ENCODE measurements around the gene PLPP1. TPM values are rescaled to one million over a fixed set of nuclear protein-coding genes. Genes with fewer than 3 reads are reported as not detected.

PLPP1 gene
- polyA plus RNA-seq, 1 of the 3 experiments (the other 2 are of a cell fraction) = 32.8 TPM

DNA sequence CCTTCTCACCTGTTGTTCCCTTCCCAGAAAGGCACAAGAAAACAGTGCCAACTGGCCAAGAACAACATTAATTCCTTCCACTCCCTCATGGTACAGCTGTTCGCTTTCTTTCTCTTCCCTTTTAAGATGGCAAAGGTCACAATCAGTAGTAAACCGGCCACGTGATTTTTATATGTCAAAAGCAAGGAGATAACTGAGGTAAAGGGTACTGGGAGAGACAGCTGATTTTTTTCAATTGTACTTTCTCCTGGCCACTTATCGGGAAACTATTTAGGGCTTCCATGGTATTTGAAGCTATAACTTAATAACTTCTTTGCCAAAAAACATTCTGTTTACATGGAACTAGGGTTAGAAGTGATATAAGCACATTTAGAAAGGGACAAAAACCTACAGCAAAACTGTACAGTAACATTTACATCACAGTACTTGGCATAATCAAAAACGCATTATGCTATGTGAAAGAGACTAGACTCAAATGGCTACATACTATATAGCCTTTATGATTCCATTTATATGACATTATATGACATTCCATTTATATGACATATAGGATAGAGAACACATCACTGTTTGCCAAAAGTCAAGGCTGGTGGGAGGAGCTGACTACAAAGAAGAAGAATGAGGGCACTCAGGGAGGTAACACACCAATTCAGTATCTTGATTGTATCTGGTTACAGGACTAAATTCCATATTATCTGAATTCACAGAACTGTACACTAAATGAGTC, 24.8 kb downstream of the PLPP1 start:
- H3K27me3 ChIP-seq (ENCODE audit: insufficient read depth) = no peaks in the 10 kb centered on the region
- no peak overlapping the region for H3K27ac ChIP-seq (ENCODE audit: low read depth in 2 of 2, low read length in 1 of 2)
- H4K20me1 ChIP-seq (ENCODE audit: insufficient read depth) = peaks cover 18% of the 10 kb centered on the region; the same call in 1 of the 2 replicates
- H3K9ac ChIP-seq = no peak overlapping the region
- 90% methylated on average over 5 of the region's 5 CpGs for WGBS (ENCODE audit: low lambda C conversion rate)
- no peak overlapping the region for H2AFZ ChIP-seq (ENCODE audit: low read depth)
- H3K36me3 ChIP-seq (replicated peaks in 1 of 2; ENCODE audit: control insufficient read depth in 1 of 2, insufficient read depth in 2 of 2, low read length in 1 of 2) = no peaks in the 10 kb centered on the region
- peaks cover 6% of the 10 kb centered on the region for H3F3A ChIP-seq (replicated peaks; ENCODE audit: insufficient read depth)
- no peak for TF ChIP-seq TAF1 (IDR thresholded peaks at IDR 0.05; ENCODE audit: borderline replicate concordance, low read depth, low read length)
- TF ChIP-seq, protein P1, sequence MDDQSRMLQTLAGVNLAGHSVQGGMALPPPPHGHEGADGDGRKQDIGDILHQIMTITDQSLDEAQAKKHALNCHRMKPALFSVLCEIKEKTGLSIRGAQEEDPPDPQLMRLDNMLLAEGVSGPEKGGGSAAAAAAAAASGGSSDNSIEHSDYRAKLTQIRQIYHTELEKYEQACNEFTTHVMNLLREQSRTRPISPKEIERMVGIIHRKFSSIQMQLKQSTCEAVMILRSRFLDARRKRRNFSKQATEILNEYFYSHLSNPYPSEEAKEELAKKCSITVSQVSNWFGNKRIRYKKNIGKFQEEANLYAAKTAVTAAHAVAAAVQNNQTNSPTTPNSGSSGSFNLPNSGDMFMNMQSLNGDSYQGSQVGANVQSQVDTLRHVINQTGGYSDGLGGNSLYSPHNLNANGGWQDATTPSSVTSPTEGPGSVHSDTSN (IDR thresholded peaks at IDR 0.05) = no peak
- no peak for TF ChIP-seq JUND (IDR thresholded peaks at IDR 0.05)
- no peak for TF ChIP-seq POLR2AphosphoS5 (IDR thresholded peaks at IDR 0.05; ENCODE audit: low read depth, low read length)
- TF ChIP-seq NRF1 (IDR thresholded peaks at IDR 0.05; ENCODE audit: low read depth, low read length) = no peak
- CTCF ChIA-PET = interaction anchor here (1.0 to 1.4 kb wide), 4 partner anchors 10 to 30 kb away, joined by 3 to 4 read pairs (median 3); no protein-coding TSS in a partner anchor
- H3K4me2 ChIP-seq = no peak overlapping the region
- no peaks in the 10 kb centered on the region for H3K4me1 ChIP-seq (ENCODE audit: control insufficient read depth in 1 of 2, insufficient read depth in 2 of 2, low read depth in 1 of 2, low read length in 1 of 2)
- DNase-seq = no peak
- no peaks in the 10 kb centered on the region for H3K9me2 ChIP-seq
- H3K79me2 ChIP-seq (ENCODE audit: insufficient read depth) = peaks cover 55% of the 10 kb centered on the region
- H3K4me3 ChIP-seq (ENCODE audit: low read depth in 2 of 2, low read length in 1 of 2) = no peak overlapping the region
- POLR2A ChIA-PET = no interaction called here
- no peaks in the 10 kb centered on the region for H3K9me3 ChIP-seq

DNA sequence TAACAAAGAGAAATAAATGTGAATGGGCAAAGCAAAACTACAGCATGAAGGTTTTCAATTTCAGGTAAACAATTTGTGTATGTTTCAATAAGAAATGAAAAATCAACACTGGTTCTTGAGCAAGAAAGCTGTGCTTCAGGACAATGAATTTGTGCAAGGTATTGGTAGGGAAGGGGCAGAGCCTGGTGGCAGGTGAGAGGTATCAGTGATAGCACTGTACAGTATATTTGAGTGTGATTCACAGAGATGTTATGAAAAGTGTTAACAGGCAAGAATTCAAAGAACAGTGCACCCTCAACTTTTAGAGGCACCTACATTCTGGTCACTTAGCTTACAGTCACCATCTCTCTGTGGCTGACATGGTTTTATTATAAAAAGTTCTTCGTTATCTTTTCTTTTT, 25.7 kb downstream of the PLPP1 start:
- ChIA-PET POLR2A (no interaction called here), CTCF (interaction anchor here (1.0 to 1.4 kb wide), 4 partner anchors 11 to 29 kb away, joined by 3 to 4 read pairs (median 3); no protein-coding TSS in a partner anchor)
- Histone ChIP-seq H4K20me1 (ENCODE audit: insufficient read depth) (peaks cover 18% of the 10 kb centered on the region; the same call in 1 of the 2 replicates), H3K9ac (no peak overlapping the region), H3K4me1 (ENCODE audit: control insufficient read depth in 1 of 2, insufficient read depth in 2 of 2, low read depth in 1 of 2, low read length in 1 of 2) (no peaks in the 10 kb centered on the region), H3F3A (replicated peaks; ENCODE audit: insufficient read depth) (peaks cover 7% of the 10 kb centered on the region), H3K4me3 (ENCODE audit: low read depth in 2 of 2, low read length in 1 of 2) (no peak overlapping the region), H3K9me2 (no peaks in the 10 kb centered on the region), H3K4me2 (no peak overlapping the region), H2AFZ (ENCODE audit: low read depth) (no peak overlapping the region), H3K36me3 (replicated peaks in 1 of 2; ENCODE audit: control insufficient read depth in 1 of 2, insufficient read depth in 2 of 2, low read length in 1 of 2) (no peaks in the 10 kb centered on the region), H3K27me3 (ENCODE audit: insufficient read depth) (no peaks in the 10 kb centered on the region), H3K9me3 (no peaks in the 10 kb centered on the region), H3K79me2 (ENCODE audit: insufficient read depth) (peaks cover 48% of the 10 kb centered on the region), H3K27ac (ENCODE audit: low read depth in 2 of 2, low read length in 1 of 2) (no peak overlapping the region)
- no peak for DNase-seq
- WGBS (ENCODE audit: low lambda C conversion rate) = 92% methylated on average over 1 of the region's 1 CpG
- TF ChIP-seq POLR2AphosphoS5 (IDR thresholded peaks at IDR 0.05; ENCODE audit: low read depth, low read length) = no peak
- TF ChIP-seq, protein P2, sequence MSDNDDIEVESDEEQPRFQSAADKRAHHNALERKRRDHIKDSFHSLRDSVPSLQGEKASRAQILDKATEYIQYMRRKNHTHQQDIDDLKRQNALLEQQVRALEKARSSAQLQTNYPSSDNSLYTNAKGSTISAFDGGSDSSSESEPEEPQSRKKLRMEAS (IDR thresholded peaks at IDR 0.05; ENCODE audit: low read depth) = no peak
- no peak for TF ChIP-seq MXI1 (IDR thresholded peaks at IDR 0.05; ENCODE audit: low read depth, low read length)
- TF ChIP-seq, protein P3, sequence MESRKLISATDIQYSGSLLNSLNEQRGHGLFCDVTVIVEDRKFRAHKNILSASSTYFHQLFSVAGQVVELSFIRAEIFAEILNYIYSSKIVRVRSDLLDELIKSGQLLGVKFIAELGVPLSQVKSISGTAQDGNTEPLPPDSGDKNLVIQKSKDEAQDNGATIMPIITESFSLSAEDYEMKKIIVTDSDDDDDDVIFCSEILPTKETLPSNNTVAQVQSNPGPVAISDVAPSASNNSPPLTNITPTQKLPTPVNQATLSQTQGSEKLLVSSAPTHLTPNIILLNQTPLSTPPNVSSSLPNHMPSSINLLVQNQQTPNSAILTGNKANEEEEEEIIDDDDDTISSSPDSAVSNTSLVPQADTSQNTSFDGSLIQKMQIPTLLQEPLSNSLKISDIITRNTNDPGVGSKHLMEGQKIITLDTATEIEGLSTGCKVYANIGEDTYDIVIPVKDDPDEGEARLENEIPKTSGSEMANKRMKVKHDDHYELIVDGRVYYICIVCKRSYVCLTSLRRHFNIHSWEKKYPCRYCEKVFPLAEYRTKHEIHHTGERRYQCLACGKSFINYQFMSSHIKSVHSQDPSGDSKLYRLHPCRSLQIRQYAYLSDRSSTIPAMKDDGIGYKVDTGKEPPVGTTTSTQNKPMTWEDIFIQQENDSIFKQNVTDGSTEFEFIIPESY (IDR thresholded peaks at IDR 0.05; ENCODE audit: borderline replicate concordance, low read depth) = no peak
- TF ChIP-seq TCF12 (IDR thresholded peaks at IDR 0.05) = no peak
- TF ChIP-seq JUND (IDR thresholded peaks at IDR 0.05) = no peak
- no peak for TF ChIP-seq TEAD4 (IDR thresholded peaks at IDR 0.05; ENCODE audit: borderline replicate concordance, insufficient read depth)
- no peak for TF ChIP-seq RXRA (IDR thresholded peaks at IDR 0.05; ENCODE audit: borderline replicate concordance, low read depth)
- TF ChIP-seq, protein P4, sequence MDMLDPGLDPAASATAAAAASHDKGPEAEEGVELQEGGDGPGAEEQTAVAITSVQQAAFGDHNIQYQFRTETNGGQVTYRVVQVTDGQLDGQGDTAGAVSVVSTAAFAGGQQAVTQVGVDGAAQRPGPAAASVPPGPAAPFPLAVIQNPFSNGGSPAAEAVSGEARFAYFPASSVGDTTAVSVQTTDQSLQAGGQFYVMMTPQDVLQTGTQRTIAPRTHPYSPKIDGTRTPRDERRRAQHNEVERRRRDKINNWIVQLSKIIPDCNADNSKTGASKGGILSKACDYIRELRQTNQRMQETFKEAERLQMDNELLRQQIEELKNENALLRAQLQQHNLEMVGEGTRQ (IDR thresholded peaks at IDR 0.05; ENCODE audit: borderline replicate concordance, low read depth, low read length) = no peak
- TF ChIP-seq, protein P5, sequence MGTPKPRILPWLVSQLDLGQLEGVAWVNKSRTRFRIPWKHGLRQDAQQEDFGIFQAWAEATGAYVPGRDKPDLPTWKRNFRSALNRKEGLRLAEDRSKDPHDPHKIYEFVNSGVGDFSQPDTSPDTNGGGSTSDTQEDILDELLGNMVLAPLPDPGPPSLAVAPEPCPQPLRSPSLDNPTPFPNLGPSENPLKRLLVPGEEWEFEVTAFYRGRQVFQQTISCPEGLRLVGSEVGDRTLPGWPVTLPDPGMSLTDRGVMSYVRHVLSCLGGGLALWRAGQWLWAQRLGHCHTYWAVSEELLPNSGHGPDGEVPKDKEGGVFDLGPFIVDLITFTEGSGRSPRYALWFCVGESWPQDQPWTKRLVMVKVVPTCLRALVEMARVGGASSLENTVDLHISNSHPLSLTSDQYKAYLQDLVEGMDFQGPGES (IDR thresholded peaks at IDR 0.05; ENCODE audit: low read depth, low read length) = no peak
- TF ChIP-seq GATA2 (CRISPR knock-in tag; IDR thresholded peaks at IDR 0.05) = no peak
- TF ChIP-seq, protein P6, sequence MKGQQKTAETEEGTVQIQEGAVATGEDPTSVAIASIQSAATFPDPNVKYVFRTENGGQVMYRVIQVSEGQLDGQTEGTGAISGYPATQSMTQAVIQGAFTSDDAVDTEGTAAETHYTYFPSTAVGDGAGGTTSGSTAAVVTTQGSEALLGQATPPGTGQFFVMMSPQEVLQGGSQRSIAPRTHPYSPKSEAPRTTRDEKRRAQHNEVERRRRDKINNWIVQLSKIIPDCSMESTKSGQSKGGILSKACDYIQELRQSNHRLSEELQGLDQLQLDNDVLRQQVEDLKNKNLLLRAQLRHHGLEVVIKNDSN (IDR thresholded peaks at IDR 0.05; ENCODE audit: borderline replicate concordance, low read depth) = no peak
- TF ChIP-seq, protein P7, sequence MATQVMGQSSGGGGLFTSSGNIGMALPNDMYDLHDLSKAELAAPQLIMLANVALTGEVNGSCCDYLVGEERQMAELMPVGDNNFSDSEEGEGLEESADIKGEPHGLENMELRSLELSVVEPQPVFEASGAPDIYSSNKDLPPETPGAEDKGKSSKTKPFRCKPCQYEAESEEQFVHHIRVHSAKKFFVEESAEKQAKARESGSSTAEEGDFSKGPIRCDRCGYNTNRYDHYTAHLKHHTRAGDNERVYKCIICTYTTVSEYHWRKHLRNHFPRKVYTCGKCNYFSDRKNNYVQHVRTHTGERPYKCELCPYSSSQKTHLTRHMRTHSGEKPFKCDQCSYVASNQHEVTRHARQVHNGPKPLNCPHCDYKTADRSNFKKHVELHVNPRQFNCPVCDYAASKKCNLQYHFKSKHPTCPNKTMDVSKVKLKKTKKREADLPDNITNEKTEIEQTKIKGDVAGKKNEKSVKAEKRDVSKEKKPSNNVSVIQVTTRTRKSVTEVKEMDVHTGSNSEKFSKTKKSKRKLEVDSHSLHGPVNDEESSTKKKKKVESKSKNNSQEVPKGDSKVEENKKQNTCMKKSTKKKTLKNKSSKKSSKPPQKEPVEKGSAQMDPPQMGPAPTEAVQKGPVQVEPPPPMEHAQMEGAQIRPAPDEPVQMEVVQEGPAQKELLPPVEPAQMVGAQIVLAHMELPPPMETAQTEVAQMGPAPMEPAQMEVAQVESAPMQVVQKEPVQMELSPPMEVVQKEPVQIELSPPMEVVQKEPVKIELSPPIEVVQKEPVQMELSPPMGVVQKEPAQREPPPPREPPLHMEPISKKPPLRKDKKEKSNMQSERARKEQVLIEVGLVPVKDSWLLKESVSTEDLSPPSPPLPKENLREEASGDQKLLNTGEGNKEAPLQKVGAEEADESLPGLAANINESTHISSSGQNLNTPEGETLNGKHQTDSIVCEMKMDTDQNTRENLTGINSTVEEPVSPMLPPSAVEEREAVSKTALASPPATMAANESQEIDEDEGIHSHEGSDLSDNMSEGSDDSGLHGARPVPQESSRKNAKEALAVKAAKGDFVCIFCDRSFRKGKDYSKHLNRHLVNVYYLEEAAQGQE (IDR thresholded peaks at IDR 0.05; ENCODE audit: low read depth, low read length) = no peak

All from SK-N-SH (cell line).